ENCODE measurements around the gene PTPN11.

PTPN11 gene

GRCh38 chr12:112422531-112422930 lies 3.8 kb downstream of the PTPN11 start:
- Histone ChIP-seq H3K9me2 (replicated peaks; ENCODE audit: control insufficient read depth, low read length) (no peaks in the 10 kb centered on the region), H3K4me1 (ENCODE audit: control insufficient read depth, low read length) (peaks cover 29% of the 10 kb centered on the region), H3K27me3 (ENCODE audit: control insufficient read depth, low read length) (no peaks in the 10 kb centered on the region), H3K4me2 (ENCODE audit: low read length) (no peak overlapping the region), H3K27ac (ENCODE audit: low read depth, low read length) (no peak overlapping the region), H3F3A (ENCODE audit: control insufficient read depth, insufficient read depth) (peaks cover 3% of the 10 kb centered on the region; the same call in 1 of the 2 replicates), H3K9me3 (ENCODE audit: control insufficient read depth, insufficient read depth, low read length) (no peaks in the 10 kb centered on the region), H3K36me3 (ENCODE audit: control insufficient read depth, low read length) (peaks cover 35% of the 10 kb centered on the region), H3K4me3 (ENCODE audit: low read length) (no peak overlapping the region), H4K20me1 (ENCODE audit: control insufficient read depth, insufficient read depth, low read depth, low read length) (peaks cover 26% of the 10 kb centered on the region), H3K79me2 (ENCODE audit: control insufficient read depth, low read length) (peaks cover 95% of the 10 kb centered on the region)
- TF ChIP-seq CTCF (IDR thresholded peaks at IDR 0.05; ENCODE audit: low read depth, low read length, poor library complexity, severe bottlenecking), result no peak
- no peak for TF ChIP-seq EZH2phosphoT487 (IDR thresholded peaks at IDR 0.05; ENCODE audit: borderline replicate concordance, low read length)

DNA sequence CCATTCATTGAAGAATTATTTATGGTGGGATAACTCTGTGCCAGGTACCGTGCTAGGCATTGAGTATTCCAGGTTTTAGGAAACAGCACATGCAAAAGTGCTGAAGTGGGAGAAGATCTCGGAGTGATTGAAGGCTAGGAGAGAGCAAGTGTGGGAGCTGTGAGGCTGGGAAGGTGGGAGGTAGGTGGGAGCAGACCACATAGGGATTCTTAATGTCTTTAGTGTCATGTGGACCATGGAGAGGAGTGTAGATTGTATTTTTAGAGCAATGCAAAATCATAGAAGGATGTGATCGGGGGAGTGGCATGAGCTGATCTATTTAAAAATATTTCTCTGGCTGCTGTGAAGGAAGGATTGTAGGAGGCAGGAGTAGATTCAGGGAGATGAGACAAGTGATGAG lies 5.4 kb downstream of the PTPN11 start:
- Histone ChIP-seq H3K4me2 (ENCODE audit: low read length) (peak overlapping the region; percentile 26; the same call in 1 of the 2 replicates), H3F3A (ENCODE audit: control insufficient read depth, insufficient read depth) (peaks cover 3% of the 10 kb centered on the region; the same call in 1 of the 2 replicates), H3K27me3 (ENCODE audit: control insufficient read depth, low read length) (no peaks in the 10 kb centered on the region), H3K9me3 (ENCODE audit: control insufficient read depth, insufficient read depth, low read length) (no peaks in the 10 kb centered on the region), H3K4me1 (ENCODE audit: control insufficient read depth, low read length) (peaks cover 27% of the 10 kb centered on the region), H3K79me2 (ENCODE audit: control insufficient read depth, low read length) (peaks cover 94% of the 10 kb centered on the region), H3K36me3 (ENCODE audit: control insufficient read depth, low read length) (peaks cover 35% of the 10 kb centered on the region), H3K27ac (ENCODE audit: low read depth, low read length) (no peak overlapping the region), H4K20me1 (ENCODE audit: control insufficient read depth, insufficient read depth, low read depth, low read length) (peaks cover 26% of the 10 kb centered on the region), H3K9me2 (replicated peaks; ENCODE audit: control insufficient read depth, low read length) (no peaks in the 10 kb centered on the region), H3K4me3 (ENCODE audit: low read length) (no peak overlapping the region)
- TF ChIP-seq EZH2phosphoT487 (IDR thresholded peaks at IDR 0.05; ENCODE audit: borderline replicate concordance, low read length) (no peak), CTCF (IDR thresholded peaks at IDR 0.05; ENCODE audit: low read depth, low read length, poor library complexity, severe bottlenecking) (no peak)

DNA sequence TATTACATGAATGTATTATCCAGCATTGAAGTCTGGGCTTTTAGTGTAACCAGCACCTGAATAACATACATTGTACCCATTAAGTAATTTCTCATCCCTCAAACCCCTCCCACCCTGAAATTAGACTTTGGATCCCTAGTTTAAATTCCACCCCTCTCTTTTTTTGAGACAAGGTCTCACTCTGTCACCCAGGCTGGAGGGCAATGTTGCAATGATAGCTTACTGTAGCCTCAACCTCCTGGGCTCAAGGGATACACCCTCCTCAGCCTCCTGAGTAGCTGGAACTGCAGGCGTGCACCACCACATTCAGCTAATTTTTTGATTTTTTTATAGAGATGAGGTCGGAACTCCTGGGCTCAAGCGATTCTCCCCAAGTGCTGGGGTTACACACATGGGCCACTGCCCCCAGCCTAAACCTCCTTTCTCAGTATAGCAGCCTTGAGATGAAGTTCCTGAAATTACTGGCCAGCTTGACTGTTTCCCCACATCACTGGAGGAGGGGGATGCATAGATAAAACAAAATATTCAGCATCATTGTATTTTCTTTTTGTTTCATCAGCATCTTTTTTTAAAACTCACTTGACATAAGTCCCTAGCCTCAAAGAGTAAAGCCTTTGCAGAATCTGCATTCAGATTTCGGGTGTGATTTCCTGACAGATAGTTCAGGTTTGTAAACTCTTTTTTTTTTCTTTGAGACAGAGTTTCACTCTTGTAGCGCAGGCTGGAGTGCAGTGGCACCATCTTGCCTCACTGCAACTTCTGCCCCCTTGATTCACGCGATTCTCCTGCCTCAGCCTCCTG lies 7.0 kb downstream of the PTPN11 start:
- Histone ChIP-seq H3K9me3 (ENCODE audit: control insufficient read depth, insufficient read depth, low read length) (no peaks in the 10 kb centered on the region), H3K4me1 (ENCODE audit: control insufficient read depth, low read length) (peaks cover 14% of the 10 kb centered on the region), H3K4me2 (ENCODE audit: low read length) (no peak overlapping the region), H3K27ac (ENCODE audit: low read depth, low read length) (no peak overlapping the region), H4K20me1 (ENCODE audit: control insufficient read depth, insufficient read depth, low read depth, low read length) (peaks cover 11% of the 10 kb centered on the region), H3K79me2 (ENCODE audit: control insufficient read depth, low read length) (peaks cover 94% of the 10 kb centered on the region), H3F3A (ENCODE audit: control insufficient read depth, insufficient read depth) (no peaks in the 10 kb centered on the region; the same call in 1 of the 2 replicates), H3K4me3 (ENCODE audit: low read length) (no peak overlapping the region), H3K36me3 (ENCODE audit: control insufficient read depth, low read length) (peaks cover 22% of the 10 kb centered on the region), H3K27me3 (ENCODE audit: control insufficient read depth, low read length) (no peaks in the 10 kb centered on the region), H3K9me2 (replicated peaks; ENCODE audit: control insufficient read depth, low read length) (no peaks in the 10 kb centered on the region)
- TF ChIP-seq CTCF (IDR thresholded peaks at IDR 0.05; ENCODE audit: low read depth, low read length, poor library complexity, severe bottlenecking) (no peak), EZH2phosphoT487 (IDR thresholded peaks at IDR 0.05; ENCODE audit: borderline replicate concordance, low read length) (no peak)

Measured in DOHH2 (cell line).